ENCODE data around the gene TWIST2.

Gene TWIST2

GRCh38 chr2:238899386-238899785 lies 51.5 kb downstream of the TWIST2 start:
- in situ Hi-C loops (cut with MboI; ENCODE audit: low sequenced_read_pairs, unreplicated experiment) = no loop called here
- no peak for DNase-seq (ENCODE audit: low spot score)
- no peak for TF ChIP-seq CTCF (IDR thresholded peaks at IDR 0.05; ENCODE audit: borderline replicate concordance, control extremely low read depth, extremely low read depth, insufficient read depth, missing control alignments)

GRCh38 chr2:238900511-238900910 lies 52.6 kb downstream of the TWIST2 start:
- TF ChIP-seq CTCF (IDR thresholded peaks at IDR 0.05; ENCODE audit: borderline replicate concordance, control extremely low read depth, extremely low read depth, insufficient read depth, missing control alignments) = no peak
- in situ Hi-C loops (cut with MboI; ENCODE audit: low sequenced_read_pairs, unreplicated experiment) = no loop called here

GRCh38 chr2:238901461-238902057 lies 53.7 kb downstream of the TWIST2 start:
- in situ Hi-C loops (cut with MboI; ENCODE audit: low sequenced_read_pairs, unreplicated experiment) = no loop called here
- DNase-seq (ENCODE audit: low spot score) = no peak
- no peak for TF ChIP-seq CTCF (IDR thresholded peaks at IDR 0.05; ENCODE audit: borderline replicate concordance, control extremely low read depth, extremely low read depth, insufficient read depth, missing control alignments)

More at GRCh38 chr2:238900511-238900910, 52.6 kb downstream of the TWIST2 start:
- DNase-seq (ENCODE audit: low spot score) = no peak

GRCh38 chr2:238902285-238902684 lies 54.4 kb downstream of the TWIST2 start:
- no peak for TF ChIP-seq CTCF (IDR thresholded peaks at IDR 0.05; ENCODE audit: borderline replicate concordance, control extremely low read depth, extremely low read depth, insufficient read depth, missing control alignments)
- no peak for DNase-seq (ENCODE audit: low spot score)
- in situ Hi-C loops (cut with MboI; ENCODE audit: low sequenced_read_pairs, unreplicated experiment) = no loop called here

- DNase-seq (ENCODE audit: low spot score) = no peak
- no peak for TF ChIP-seq CTCF (IDR thresholded peaks at IDR 0.05; ENCODE audit: borderline replicate concordance, control extremely low read depth, extremely low read depth, insufficient read depth, missing control alignments)
- in situ Hi-C loops (cut with MboI; ENCODE audit: low sequenced_read_pairs, unreplicated experiment) = no loop called here
These were observed 55.3 kb downstream of the TWIST2 start for GRCh38 chr2:238903141-238903540.

GRCh38 chr2:238904177-238904576 lies 56.3 kb downstream of the TWIST2 start:
- in situ Hi-C loops (cut with MboI; ENCODE audit: low sequenced_read_pairs, unreplicated experiment) = no loop called here
- no peak for DNase-seq (ENCODE audit: low spot score)
- TF ChIP-seq CTCF (IDR thresholded peaks at IDR 0.05; ENCODE audit: borderline replicate concordance, control extremely low read depth, extremely low read depth, insufficient read depth, missing control alignments) = no peak

Measured in GM13976 (cell line).